K562 (cell line): ENCODE data around the gene RBM17. TPM values are rescaled to one million over a fixed set of nuclear protein-coding genes. Genes with fewer than 3 reads are reported as not detected.

Source experiments
- CCNT2 ChIP-seq: IDR thresholded peaks from 2 replicates; pipeline ENCODE4 v1.6.1; 2011; ENCODE audit warnings: borderline replicate concordance, low read depth, mild to moderate bottlenecking, moderate library complexity, mixed read lengths, low read length; ENCODE audit not compliant: insufficient read length; ENCODE audit errors: extremely low read depth
- CUX1 ChIP-seq: fragments of 200-800 bp; sonication (Bioruptor generic); IDR thresholded peaks from 2 replicates; pipeline ENCODE4 v1.6.1; 2016; ENCODE audit warnings: missing genetic modification characterization, missing compliant biosample characterization
- DNMT1 ChIP-seq: fragments of 450-650 bp; IDR thresholded peaks from 2 replicates; pipeline ENCODE4 v1.6.1; 2016; ENCODE audit warnings: antibody characterized with exemption, mild to moderate bottlenecking
- GABPB1 ChIP-seq: sonication (generic); formaldehyde crosslinking; IDR thresholded peaks from 2 replicates; pipeline ENCODE4 v1.8.0; 2022; ENCODE audit warnings: mild to moderate bottlenecking, missing genetic modification reagents
- GABPB2 ChIP-seq: fragments of 250-450 bp; sonication (Bioruptor Pico); conservative IDR thresholded peaks from 2 replicates; pipeline ENCODE4 v1.5.1; 2021; ENCODE audit warnings: mild to moderate bottlenecking
- HMGN3 ChIP-seq: IDR thresholded peaks from 2 replicates; pipeline ENCODE4 v1.6.1; 2011; ENCODE audit warnings: borderline replicate concordance, low read depth, mild to moderate bottlenecking, mixed read lengths, low read length; ENCODE audit not compliant: insufficient read length; ENCODE audit errors: extremely low read depth
- MBD2 ChIP-seq: sonication (generic); IDR thresholded peaks from 2 replicates; pipeline ENCODE4 v1.6.1; 2016; ENCODE audit warnings: low read depth, borderline replicate concordance
- MYNN ChIP-seq, 2 experiments: sonication (generic); formaldehyde crosslinking in 1 of 2; IDR thresholded peaks; 2 replicates each; pipeline versions ENCODE4 v1.5.0 to v1.6.1; 2016 to 2020; ENCODE audit warnings: antibody characterized with exemption in 1 of 2, missing genetic modification reagents in 1 of 2
- NR4A1 ChIP-seq, 2 experiments: fragments of 250-450 bp in 1 of 2; fragments of 450-650 bp in 1 of 2; sonication (Bioruptor Pico) in 1 of 2; IDR thresholded peaks; 2 replicates each; pipeline versions ENCODE4 v1.4.0 to v1.6.1; 2016 to 2020; ENCODE audit warnings: mild to moderate bottlenecking in 2 of 2, missing compliant biosample characterization in 1 of 2, missing genetic modification characterization in 1 of 2, moderate library complexity in 1 of 2
- PCBP1 ChIP-seq: fragments of 200-400 bp; formaldehyde crosslinking; IDR thresholded peaks from 2 replicates; pipeline ENCODE4 v1.6.1; 2018; ENCODE audit warnings: mild to moderate bottlenecking, low read depth, low read length; ENCODE audit not compliant: poor library complexity, severe bottlenecking
- PKNOX1 ChIP-seq: fragments of 450-650 bp; IDR thresholded peaks from 2 replicates; pipeline ENCODE4 v1.6.1; 2016
- SMARCA4 ChIP-seq: fragments of 450-650 bp; IDR thresholded peaks from 2 replicates; pipeline ENCODE4 v1.6.1; 2016
- SMARCB1 ChIP-seq: IDR thresholded peaks from 2 replicates; pipeline ENCODE4 v1.6.1; 2011; ENCODE audit warnings: improper control_type of control experiment, low read depth; ENCODE audit not compliant: insufficient read length
- SOX6 ChIP-seq: fragments of 450-650 bp; IDR thresholded peaks from 2 replicates; pipeline ENCODE4 v1.6.1; 2014; ENCODE audit warnings: mild to moderate bottlenecking
- ZFP36 ChIP-seq: fragments of 150-350 bp; IDR thresholded peaks from 2 replicates; pipeline ENCODE4 v1.6.1; 2018; ENCODE audit warnings: low read length, low read depth; ENCODE audit not compliant: partially characterized antibody
- ZNF224 ChIP-seq: sonication (generic); formaldehyde crosslinking; IDR thresholded peaks from 2 replicates; pipeline ENCODE4 v1.8.0; 2022; ENCODE audit warnings: mild to moderate bottlenecking, missing genetic modification reagents
- ZNF584 ChIP-seq: fragments of 200-800 bp; sonication (Bioruptor generic); IDR thresholded peaks from 2 replicates; pipeline ENCODE4 v1.6.1; 2016; ENCODE audit warnings: low read depth, mild to moderate bottlenecking, missing genetic modification characterization, missing compliant biosample characterization
- ZNF644 ChIP-seq: fragments of 200-800 bp; sonication (Bioruptor generic); IDR thresholded peaks from 2 replicates; pipeline ENCODE4 v1.6.1; 2016; ENCODE audit warnings: low read depth, missing genetic modification characterization, missing compliant biosample characterization
- polyA plus RNA-seq, 8 experiments: library from polyadenylated mRNA; depleted of rRNA in 4 of 8; stranded (reverse) in 5 of 8; unstranded in 3 of 8; fragments of >200 nt; fragmentation: Nextera tagmentation in 2 of 8; fragmentation: Illumina TruSeq in 1 of 8; extraction: Ambion mirVana in 2 of 8; extraction: Trizol in 1 of 8; gene quantifications; 2 replicates each; pipeline versions ENCODE4 v1.2.1 to v1.2.3, GENCODE V29; 2011 to 2014; ENCODE audit warnings: inconsistent platforms in 1 of 8, missing spikeins in 1 of 8
- total RNA-seq, 7 experiments: library from RNA; depleted of rRNA in 6 of 7; stranded (reverse); fragments of >200 nt in 6 of 7; fragmentation: Illumina TruSeq in 2 of 7; extraction: Trizol in 2 of 7; gene quantifications; 2 replicates each; pipeline versions ENCODE4 v1.2.1 to v1.2.3, GENCODE V29; 2011 to 2021; ENCODE audit warnings: low replicate concordance in 1 of 7
- TF ChIP-seq, protein P1 (sequence below): fragments of 450-650 bp; IDR thresholded peaks from 2 replicates; pipeline ENCODE4 v1.6.1; 2016; ENCODE audit warnings: antibody characterized with exemption

Gene RBM17
- total and polyA plus RNA-seq, 9 of the 15 experiments (the other 6 are each of a cell fraction or from before 2014, with no cell fraction given), result 23.6 to 217 (median 124) TPM

DNA sequence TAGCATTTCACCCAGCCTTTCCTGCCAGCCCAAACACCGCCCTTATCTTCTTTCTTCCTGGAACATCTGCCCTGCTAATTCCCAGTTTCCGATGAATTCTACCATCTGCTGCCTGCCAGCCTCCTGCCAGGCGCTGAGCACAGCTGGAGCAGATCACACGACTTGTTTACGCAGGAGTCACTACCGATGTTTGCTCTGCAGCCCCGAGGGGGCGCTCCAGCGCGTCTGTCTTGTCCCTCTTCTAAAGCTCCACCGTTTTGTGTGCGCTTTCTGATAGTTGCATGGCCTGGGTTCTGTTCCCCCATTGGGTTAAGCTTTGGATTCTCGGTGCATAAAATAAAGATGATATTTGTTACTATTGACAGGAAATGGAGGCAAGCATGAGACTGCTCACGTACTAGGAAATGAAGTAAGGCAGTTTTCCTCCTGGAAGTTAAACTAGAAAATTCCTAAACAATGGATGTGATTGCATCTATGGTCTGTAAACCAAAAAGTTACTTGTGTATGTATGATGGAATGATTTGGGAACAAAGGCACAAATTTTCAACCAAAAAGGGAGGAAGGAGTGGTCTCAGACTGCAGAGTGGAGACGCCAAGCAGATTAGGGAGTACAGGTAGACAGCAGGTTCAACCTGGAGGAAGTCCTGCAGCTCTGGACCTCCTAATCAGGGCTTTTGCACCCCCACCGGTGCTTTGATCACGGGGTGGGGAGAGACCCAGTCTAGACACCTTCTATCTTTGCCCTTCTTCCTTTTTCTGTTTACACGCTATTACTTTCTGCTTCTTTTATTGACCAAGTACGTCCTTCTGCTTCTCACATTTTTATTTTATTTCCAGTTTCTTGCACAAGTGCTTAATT, 2.2 kb upstream of the RBM17 start (continued):
- TF ChIP-seq PKNOX1 (peak; percentile 35; the same call in 1 of the 2 replicates), ZNF584 (CRISPR knock-in tag) (no peak), MBD2 (no peak), NR4A1 (CRISPR knock-in tag; IDR thresholded peaks at IDR 0.05) (no peak), NR4A1 (tag; IDR thresholded peaks at IDR 0.05) (no peak), SMARCB1 (no peak), HMGN3 (no peak), CUX1 (no peak), ZFP36 (peak; percentile 4), GABPB2 (CRISPR knock-in tag) (no peak), ZNF644 (tag) (no peak), PCBP1 (no peak), GABPB1 (CRISPR knock-in tag) (0 out of 2 replicates have a peak, but pooled peaks have one; percentile 24), DNMT1 (no peak), SMARCA4 (peak; percentile 69), CCNT2 (no peak), SOX6 (peak; percentile 52; the same call in 1 of the 2 replicates), MYNN (IDR thresholded peaks at IDR 0.05) (0 out of 2 replicates have a peak, but pooled peaks have one; percentile 17), MYNN (CRISPR knock-in tag; IDR thresholded peaks at IDR 0.05) (no peak), ZNF224 (CRISPR knock-in tag) (no peak)
- TF ChIP-seq, protein P1, sequence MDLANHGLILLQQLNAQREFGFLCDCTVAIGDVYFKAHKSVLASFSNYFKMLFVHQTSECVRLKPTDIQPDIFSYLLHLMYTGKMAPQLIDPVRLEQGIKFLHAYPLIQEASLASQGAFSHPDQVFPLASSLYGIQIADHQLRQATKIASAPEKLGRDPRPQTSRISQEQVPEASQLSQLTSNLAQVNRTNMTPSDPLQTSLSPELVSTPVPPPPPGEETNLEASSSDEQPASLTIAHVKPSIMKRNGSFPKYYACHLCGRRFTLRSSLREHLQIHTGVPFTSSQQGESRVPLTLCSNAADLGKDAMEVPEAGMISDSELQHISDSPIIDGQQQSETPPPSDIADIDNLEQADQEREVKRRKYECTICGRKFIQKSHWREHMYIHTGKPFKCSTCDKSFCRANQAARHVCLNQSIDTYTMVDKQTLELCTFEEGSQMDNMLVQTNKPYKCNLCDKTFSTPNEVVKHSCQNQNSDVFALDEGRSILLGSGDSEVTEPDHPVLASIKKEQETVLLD, result no peak
